Breast epithelium (tissue), 4 donors: ENCODE results near the gene CCNH. TPM values are rescaled to one million over a fixed set of nuclear protein-coding genes. Genes with fewer than 3 reads are reported as not detected.

ENCODE experiments used
- DNase-seq, 2 donors: peaks; one replicate each; pipeline ENCODE4 v3.0.0-alpha.2; 2019; ENCODE audit warnings: low spot score in 2 of 2
- H3K27ac ChIP-seq, 2 donors: fragments of 200-600 bp; sonication (generic) in 1 of 2; one replicate each; pipeline ENCODE4 v1.5.1; 2016 to 2019; ENCODE audit warnings: mild to moderate bottlenecking in 1 of 2
- H3K27me3 ChIP-seq, 2 donors: fragments of 200-600 bp; sonication (generic) in 1 of 2; one replicate each; pipeline versions ENCODE4 v1.5.1 to v1.6.0; 2017 to 2019; ENCODE audit warnings: control low read depth in 1 of 2, mild to moderate bottlenecking in 1 of 2
- H3K36me3 ChIP-seq: fragments of 200-600 bp; one replicate; pipeline ENCODE4 v1.5.1; 2019
- H3K4me1 ChIP-seq, 2 donors: fragments of 200-600 bp; sonication (generic); one replicate each; pipeline ENCODE4 v1.5.1; 2016 to 2019; ENCODE audit warnings: control low read depth in 1 of 2
- H3K4me3 ChIP-seq, 3 donors: fragments of 200-600 bp; sonication (generic); 1 replicate in 2 of 3; 2 replicates in 1 of 3; pipeline ENCODE4 v1.5.1; 2016 to 2019; ENCODE audit warnings: mild to moderate bottlenecking in 3 of 3, moderate library complexity in 2 of 3
- H3K9me3 ChIP-seq, 2 donors: fragments of 200-600 bp; sonication (generic) in 1 of 2; one replicate each; pipeline ENCODE4 v1.5.1; 2016 to 2019; ENCODE audit warnings: control low read depth in 1 of 2
- POLR2A ChIP-seq: fragments of 450-650 bp; IDR thresholded peaks from one replicate; pipeline ENCODE4 v1.6.1; 2016; ENCODE audit warnings: antibody characterized with exemption, mild to moderate bottlenecking, moderate library complexity
- POLR2AphosphoS5 ChIP-seq, 3 donors: sonication (generic); formaldehyde crosslinking; IDR thresholded peaks; one replicate each; pipeline ENCODE4 v1.6.1; 2017; ENCODE audit warnings: antibody characterized with exemption in 3 of 3
- intact Hi-C: fragments of 100-400 bp; cut with DNase I; formaldehyde crosslinking; loops from one replicate; pipeline ENCODE4 v1.15.1; 2023; ENCODE audit warnings: low total_unique reads
- total RNA-seq, 3 donors: library from RNA; depleted of rRNA; stranded (reverse); fragments of >200 nt; gene quantifications; one replicate each; pipeline ENCODE4 v1.1.0, GENCODE V29; 2016
- TF ChIP-seq, protein P1 (sequence below), 3 donors: fragments of 450-650 bp; IDR thresholded peaks; one replicate each; pipeline ENCODE4 v1.5.1; 2016 to 2017; ENCODE audit warnings: antibody characterized with exemption in 3 of 3, mild to moderate bottlenecking in 3 of 3, moderate library complexity in 3 of 3

Gene CCNH
- total RNA-seq, 3 donors from 2014 or later: 146 to 211 (median 174) TPM

DNA sequence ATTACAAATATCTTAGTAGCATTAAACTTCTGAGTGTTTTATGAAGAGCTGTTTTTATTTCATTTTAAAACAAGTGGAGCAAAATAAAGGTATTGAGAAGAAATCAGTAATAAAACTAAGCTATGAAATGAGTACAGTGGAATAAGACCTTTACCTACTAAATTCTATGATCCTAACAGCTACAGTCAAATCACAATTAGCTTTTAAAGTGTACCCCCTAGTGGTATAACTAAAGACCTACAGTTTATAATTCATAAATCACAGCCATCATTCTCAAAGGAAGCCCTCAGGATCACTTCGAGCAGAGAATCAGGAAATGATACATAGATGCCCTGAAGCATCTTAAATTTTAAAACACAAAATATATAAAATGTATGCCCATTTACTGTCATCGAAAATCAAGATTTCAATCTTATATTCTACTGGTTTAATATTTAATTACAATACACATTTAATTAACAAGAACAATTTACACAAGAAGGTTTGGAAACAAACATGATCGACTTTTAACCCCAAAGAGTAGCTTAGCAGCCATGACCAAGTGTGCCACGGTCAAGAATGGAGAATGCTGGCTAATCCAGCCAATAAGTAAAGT is 12.3 kb downstream of the CCNH start:
- TF ChIP-seq POLR2A (no peak), POLR2AphosphoS5 (IDR thresholded peaks at IDR 0.05) (no peak)
- TF ChIP-seq, protein P1, sequence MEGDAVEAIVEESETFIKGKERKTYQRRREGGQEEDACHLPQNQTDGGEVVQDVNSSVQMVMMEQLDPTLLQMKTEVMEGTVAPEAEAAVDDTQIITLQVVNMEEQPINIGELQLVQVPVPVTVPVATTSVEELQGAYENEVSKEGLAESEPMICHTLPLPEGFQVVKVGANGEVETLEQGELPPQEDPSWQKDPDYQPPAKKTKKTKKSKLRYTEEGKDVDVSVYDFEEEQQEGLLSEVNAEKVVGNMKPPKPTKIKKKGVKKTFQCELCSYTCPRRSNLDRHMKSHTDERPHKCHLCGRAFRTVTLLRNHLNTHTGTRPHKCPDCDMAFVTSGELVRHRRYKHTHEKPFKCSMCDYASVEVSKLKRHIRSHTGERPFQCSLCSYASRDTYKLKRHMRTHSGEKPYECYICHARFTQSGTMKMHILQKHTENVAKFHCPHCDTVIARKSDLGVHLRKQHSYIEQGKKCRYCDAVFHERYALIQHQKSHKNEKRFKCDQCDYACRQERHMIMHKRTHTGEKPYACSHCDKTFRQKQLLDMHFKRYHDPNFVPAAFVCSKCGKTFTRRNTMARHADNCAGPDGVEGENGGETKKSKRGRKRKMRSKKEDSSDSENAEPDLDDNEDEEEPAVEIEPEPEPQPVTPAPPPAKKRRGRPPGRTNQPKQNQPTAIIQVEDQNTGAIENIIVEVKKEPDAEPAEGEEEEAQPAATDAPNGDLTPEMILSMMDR (IDR thresholded peaks at IDR 0.05): peak; percentile 27 to 59 (median 54)
- Histone ChIP-seq H3K36me3 (peaks cover 9% of the 10 kb centered on the region), H3K27me3 (no peaks in the 10 kb centered on the region), H3K4me1 (no peaks in the 10 kb centered on the region), H3K27ac (no peak overlapping the region), H3K9me3 (no peaks in the 10 kb centered on the region), H3K4me3 (no peak overlapping the region)
- intact Hi-C loops: no loop called here
- no peak for DNase-seq

DNA sequence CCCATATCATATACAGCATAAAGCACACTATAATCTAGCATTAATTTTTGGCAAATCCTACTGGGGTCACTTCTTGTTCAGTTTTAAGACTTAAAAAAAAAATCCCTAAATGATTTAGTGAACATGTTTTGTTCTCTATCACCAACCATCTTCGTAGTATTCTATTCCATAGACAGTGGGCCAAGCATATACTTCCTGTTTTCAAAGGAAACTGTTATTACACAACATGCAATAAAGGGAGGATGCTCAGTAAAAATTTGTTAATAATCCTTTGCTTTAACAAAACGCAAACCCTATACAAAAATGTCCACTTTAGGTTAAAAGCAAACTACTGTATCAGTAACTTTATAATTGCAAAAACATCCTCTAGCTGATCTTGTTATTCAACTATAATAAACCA is 13.0 kb downstream of the CCNH start:
- no peak for DNase-seq
- intact Hi-C loops: no loop called here
- TF ChIP-seq POLR2AphosphoS5 (IDR thresholded peaks at IDR 0.05): no peak
- no peaks in the 10 kb centered on the region for H3K4me1 ChIP-seq
- no peak overlapping the region for H3K4me3 ChIP-seq
- H3K27ac ChIP-seq: peak overlapping the region in 1 of 2 donors; percentile 34
- peaks cover 9% of the 10 kb centered on the region for H3K36me3 ChIP-seq
- H3K27me3 ChIP-seq: no peaks in the 10 kb centered on the region
- no peaks in the 10 kb centered on the region for H3K9me3 ChIP-seq

DNA sequence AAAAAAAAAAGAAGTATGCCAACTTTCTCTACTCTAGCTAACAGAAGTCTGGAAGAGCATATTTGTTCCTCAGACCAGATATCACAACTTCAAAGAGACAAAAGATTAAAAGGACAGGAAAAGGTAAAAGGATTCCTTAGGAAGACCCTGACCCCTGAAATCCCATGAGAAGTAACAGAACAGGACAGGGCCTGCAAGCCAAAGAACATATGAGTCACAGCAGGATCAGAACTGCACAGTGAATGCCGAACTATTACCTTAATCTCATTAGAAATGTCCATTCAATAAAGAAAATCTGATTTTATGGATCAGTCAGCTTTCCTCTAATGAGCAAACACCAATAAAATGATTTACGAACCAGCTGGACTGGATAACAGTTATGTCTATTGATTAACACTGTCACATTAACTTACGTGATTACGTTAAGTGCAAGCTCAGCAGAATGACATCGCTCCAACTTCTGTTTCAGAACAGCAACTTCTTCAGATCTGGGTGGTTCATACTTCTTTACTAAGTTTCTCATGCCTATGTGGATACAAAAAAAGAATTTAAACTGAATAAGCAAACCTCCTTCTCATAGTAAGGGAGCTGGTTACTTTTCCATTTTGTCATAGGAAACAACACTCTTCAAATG is 13.6 kb downstream of the CCNH start:
- no peak overlapping the region for H3K4me3 ChIP-seq
- H3K36me3 ChIP-seq: peaks cover 9% of the 10 kb centered on the region
- H3K9me3 ChIP-seq: no peaks in the 10 kb centered on the region
- peak overlapping the region in 1 of 2 donors; percentile 34 for H3K27ac ChIP-seq
- TF ChIP-seq, protein P1 (IDR thresholded peaks at IDR 0.05): no peak
- TF ChIP-seq POLR2AphosphoS5 (IDR thresholded peaks at IDR 0.05) (no peak), POLR2A (no peak)
- DNase-seq: no peak
- no peaks in the 10 kb centered on the region for H3K4me1 ChIP-seq
- no peaks in the 10 kb centered on the region for H3K27me3 ChIP-seq
- intact Hi-C loops: no loop called here

DNA sequence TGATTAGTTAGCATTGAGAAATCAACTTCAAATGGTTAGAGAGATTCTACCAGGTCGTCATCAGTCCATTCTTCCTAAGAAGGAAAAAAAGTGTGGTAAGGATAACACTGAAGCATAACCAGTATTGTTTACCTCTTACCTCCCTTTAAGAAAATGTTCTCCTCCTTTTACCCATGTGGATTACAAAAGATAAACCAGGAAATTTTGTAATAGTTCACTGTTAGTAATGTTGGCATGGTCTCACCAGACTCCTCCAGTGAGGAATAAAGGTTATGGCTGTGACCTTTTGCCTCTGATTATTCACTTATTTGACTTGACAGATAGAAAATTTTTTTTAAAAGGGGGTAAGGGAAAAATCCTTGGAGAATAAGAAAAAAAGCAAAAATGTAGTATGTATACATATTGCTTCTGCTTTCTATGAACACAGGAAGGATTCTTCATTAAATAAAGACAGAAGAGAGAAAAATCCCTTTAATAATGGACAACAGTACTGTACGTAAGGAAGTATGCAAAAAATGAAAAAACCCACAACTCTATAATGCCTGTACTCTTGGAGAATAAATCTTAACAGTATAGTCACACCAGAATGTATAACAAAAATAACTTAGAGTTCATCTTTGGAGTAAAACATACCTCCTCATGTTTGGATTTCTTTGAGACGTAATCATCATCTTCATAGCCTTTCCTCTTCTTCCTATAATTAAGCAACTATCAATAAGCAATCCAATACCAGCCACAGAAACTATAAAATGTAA is 18.1 kb downstream of the CCNH start:
- no peak overlapping the region for H3K4me3 ChIP-seq
- H3K27ac ChIP-seq: no peak overlapping the region
- H3K27me3 ChIP-seq: no peaks in the 10 kb centered on the region
- no peak for DNase-seq
- H3K9me3 ChIP-seq: no peaks in the 10 kb centered on the region
- no peaks in the 10 kb centered on the region for H3K36me3 ChIP-seq
- TF ChIP-seq POLR2A (no peak), POLR2AphosphoS5 (IDR thresholded peaks at IDR 0.05) (no peak)
- TF ChIP-seq, protein P1 (IDR thresholded peaks at IDR 0.05): no peak
- no peaks in the 10 kb centered on the region for H3K4me1 ChIP-seq
- intact Hi-C loops: no loop called here

DNA sequence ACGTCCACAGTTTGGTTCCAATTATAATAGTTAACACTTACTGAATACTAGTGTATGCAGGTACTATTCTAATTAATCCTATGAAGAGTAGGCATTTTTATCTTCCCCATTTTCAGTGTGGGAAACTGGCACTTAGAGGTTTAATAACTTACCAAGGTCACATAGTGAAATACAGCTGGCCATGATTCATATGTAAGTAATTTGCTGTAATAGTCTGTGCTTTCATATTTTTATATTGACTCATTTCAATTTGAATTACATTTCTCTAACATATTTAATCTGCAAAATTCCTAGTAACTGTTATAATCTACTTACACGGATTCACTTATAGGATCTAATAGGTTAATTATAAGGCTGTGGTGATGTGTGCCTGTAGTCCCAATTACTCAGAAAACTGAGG is 19.4 kb downstream of the CCNH start:
- no peak for DNase-seq
- Histone ChIP-seq H3K27me3 (no peaks in the 10 kb centered on the region), H3K36me3 (no peaks in the 10 kb centered on the region), H3K4me3 (no peak overlapping the region), H3K9me3 (no peaks in the 10 kb centered on the region), H3K27ac (no peak overlapping the region), H3K4me1 (no peaks in the 10 kb centered on the region)
- TF ChIP-seq, protein P1 (IDR thresholded peaks at IDR 0.05): no peak
- TF ChIP-seq POLR2A (no peak), POLR2AphosphoS5 (IDR thresholded peaks at IDR 0.05) (no peak)
- intact Hi-C loops: no loop called here
